Measurements from ENCODE around the gene SLC9A3.

DNA sequence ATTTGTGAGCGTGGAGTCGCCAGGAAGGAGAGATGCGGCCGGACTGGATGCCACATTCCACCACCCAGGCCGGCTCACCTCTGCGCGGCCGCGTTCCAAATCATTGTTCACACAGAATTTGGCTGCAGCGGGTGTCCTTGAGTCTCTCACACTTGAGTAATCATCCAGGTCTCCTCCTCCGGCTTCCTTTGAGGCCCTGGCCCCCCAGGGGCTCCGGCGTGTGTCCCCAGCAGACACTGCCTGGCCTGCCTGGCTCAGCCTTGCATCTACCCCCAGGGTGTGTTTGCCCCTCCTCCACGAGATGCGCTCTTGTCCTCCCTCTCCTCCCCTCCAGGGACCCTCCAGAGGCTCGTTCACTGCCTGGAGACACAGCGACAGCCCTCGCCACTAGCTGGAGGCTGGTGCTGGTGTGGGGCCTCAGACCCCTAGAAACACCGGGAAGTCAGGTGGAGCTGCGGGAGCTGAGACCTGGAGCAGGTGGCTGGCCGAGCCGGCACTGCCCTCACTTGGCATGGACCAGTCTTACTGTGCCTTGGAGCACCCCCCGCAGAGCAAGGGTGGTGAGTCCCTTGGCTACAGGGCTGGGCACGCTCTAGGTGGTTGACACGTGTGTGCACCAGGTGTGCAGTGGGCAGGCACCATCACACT lies 7.0 kb upstream of the SLC9A3 start:
- TF ChIP-seq, protein P1, sequence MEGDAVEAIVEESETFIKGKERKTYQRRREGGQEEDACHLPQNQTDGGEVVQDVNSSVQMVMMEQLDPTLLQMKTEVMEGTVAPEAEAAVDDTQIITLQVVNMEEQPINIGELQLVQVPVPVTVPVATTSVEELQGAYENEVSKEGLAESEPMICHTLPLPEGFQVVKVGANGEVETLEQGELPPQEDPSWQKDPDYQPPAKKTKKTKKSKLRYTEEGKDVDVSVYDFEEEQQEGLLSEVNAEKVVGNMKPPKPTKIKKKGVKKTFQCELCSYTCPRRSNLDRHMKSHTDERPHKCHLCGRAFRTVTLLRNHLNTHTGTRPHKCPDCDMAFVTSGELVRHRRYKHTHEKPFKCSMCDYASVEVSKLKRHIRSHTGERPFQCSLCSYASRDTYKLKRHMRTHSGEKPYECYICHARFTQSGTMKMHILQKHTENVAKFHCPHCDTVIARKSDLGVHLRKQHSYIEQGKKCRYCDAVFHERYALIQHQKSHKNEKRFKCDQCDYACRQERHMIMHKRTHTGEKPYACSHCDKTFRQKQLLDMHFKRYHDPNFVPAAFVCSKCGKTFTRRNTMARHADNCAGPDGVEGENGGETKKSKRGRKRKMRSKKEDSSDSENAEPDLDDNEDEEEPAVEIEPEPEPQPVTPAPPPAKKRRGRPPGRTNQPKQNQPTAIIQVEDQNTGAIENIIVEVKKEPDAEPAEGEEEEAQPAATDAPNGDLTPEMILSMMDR (IDR thresholded peaks at IDR 0.05): no peak
- TF ChIP-seq POLR2A (IDR thresholded peaks at IDR 0.05) (no peak), EP300 (IDR thresholded peaks at IDR 0.05) (no peak), POLR2AphosphoS5 (IDR thresholded peaks at IDR 0.05) (no peak)
